Ovary (tissue), 3 donors: ENCODE data around the gene ATG2B.

Experiments
- EP300 ChIP-seq: sonication (generic); formaldehyde crosslinking; IDR thresholded peaks from one replicate; pipeline ENCODE4 v1.6.1; 2017; ENCODE audit warnings: antibody characterized with exemption
- POLR2A ChIP-seq: fragments of 450-650 bp; IDR thresholded peaks from one replicate; pipeline ENCODE4 v1.6.1; 2017; ENCODE audit warnings: antibody characterized with exemption, mild to moderate bottlenecking, moderate library complexity
- TF ChIP-seq, protein P1 (sequence below), 3 donors: fragments of 450-650 bp in 2 of 3; fragments of 200-600 bp in 1 of 3; IDR thresholded peaks; one replicate each; pipeline versions ENCODE4 v1.5.1 to v1.8.0; 2016 to 2022; ENCODE audit warnings: antibody characterized with exemption in 3 of 3, mild to moderate bottlenecking in 1 of 3
- donor health status: DM: no; HTN: no; CAD: no.

GRCh38 chr14:96338551-96338950 lies 24.6 kb downstream of the ATG2B start:
- TF ChIP-seq, protein P1, sequence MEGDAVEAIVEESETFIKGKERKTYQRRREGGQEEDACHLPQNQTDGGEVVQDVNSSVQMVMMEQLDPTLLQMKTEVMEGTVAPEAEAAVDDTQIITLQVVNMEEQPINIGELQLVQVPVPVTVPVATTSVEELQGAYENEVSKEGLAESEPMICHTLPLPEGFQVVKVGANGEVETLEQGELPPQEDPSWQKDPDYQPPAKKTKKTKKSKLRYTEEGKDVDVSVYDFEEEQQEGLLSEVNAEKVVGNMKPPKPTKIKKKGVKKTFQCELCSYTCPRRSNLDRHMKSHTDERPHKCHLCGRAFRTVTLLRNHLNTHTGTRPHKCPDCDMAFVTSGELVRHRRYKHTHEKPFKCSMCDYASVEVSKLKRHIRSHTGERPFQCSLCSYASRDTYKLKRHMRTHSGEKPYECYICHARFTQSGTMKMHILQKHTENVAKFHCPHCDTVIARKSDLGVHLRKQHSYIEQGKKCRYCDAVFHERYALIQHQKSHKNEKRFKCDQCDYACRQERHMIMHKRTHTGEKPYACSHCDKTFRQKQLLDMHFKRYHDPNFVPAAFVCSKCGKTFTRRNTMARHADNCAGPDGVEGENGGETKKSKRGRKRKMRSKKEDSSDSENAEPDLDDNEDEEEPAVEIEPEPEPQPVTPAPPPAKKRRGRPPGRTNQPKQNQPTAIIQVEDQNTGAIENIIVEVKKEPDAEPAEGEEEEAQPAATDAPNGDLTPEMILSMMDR (IDR thresholded peaks at IDR 0.05): no peak
- TF ChIP-seq POLR2A (no peak), EP300 (no peak)
